OCI-LY7 (cell line): ENCODE results near the gene SLC4A9. TPM values are rescaled to one million over a fixed set of nuclear protein-coding genes. Genes with fewer than 3 reads are reported as not detected.
A peak's percentile ranks its signal among the peaks of the same experiment; 100 is the strongest.

Experiments used
- BruUV-seq: library from RNA; stranded (reverse); fragments of 400-500 nt; replicated peaks from 2 replicates; lab custom pipeline; 2021; lab: Mats Ljungman, UMichigan
- CTCF ChIA-PET: fragments of 300-600 bp; sonication (Branson Sonifier 250); formaldehyde crosslinking; loops from one replicate; lab custom pipeline; 2022; ENCODE audit warnings: antibody characterized with exemption; ENCODE audit not compliant: unreplicated experiment; lab: Charles Lee
- POLR2A ChIA-PET: fragments of 300-600 bp; sonication (Branson Sonifier 250); formaldehyde crosslinking; loops from one replicate; lab custom pipeline; 2022; ENCODE audit warnings: antibody characterized with exemption; lab: Charles Lee
- DNase-seq: peaks from one replicate; pipeline ENCODE4 v3.0.0-alpha.2; 2015; ENCODE audit warnings: low spot score
- H2AFZ ChIP-seq: fragments of 200-600 bp; sonication (generic), shearing (Covaris generic); 2 replicates; pipeline ENCODE4 v1.6.1; 2014; ENCODE audit warnings: mild to moderate bottlenecking, antibody characterized with exemption, low read length, moderate library complexity
- H3K27ac ChIP-seq: fragments of 200-600 bp; sonication (generic); 2 replicates; pipeline ENCODE4 v1.5.1; 2014; ENCODE audit warnings: mixed run types, low read depth, mild to moderate bottlenecking, moderate library complexity, low read length, inconsistent platforms; ENCODE audit not compliant: poor library complexity, severe bottlenecking
- H3K36me3 ChIP-seq: fragments of 200-600 bp; sonication (generic); 2 replicates; pipeline ENCODE4 v1.6.1; 2014; ENCODE audit warnings: mild to moderate bottlenecking, antibody characterized with exemption, low read length, moderate library complexity, mixed read lengths; ENCODE audit not compliant: insufficient read depth
- H3K4me1 ChIP-seq: fragments of 200-600 bp; sonication (generic); 2 replicates; pipeline ENCODE4 v1.5.1; 2014; ENCODE audit warnings: mild to moderate bottlenecking, low read length; ENCODE audit not compliant: insufficient read depth, poor library complexity, severe bottlenecking
- H3K4me2 ChIP-seq: fragments of 200-600 bp; sonication (generic); 2 replicates; pipeline ENCODE4 v1.6.1; 2014; ENCODE audit warnings: mild to moderate bottlenecking, low read length
- H3K4me3 ChIP-seq: fragments of 200-600 bp; sonication (generic); 2 replicates; pipeline ENCODE4 v1.5.1; 2014; ENCODE audit warnings: mild to moderate bottlenecking, low read depth, low read length; ENCODE audit not compliant: poor library complexity, severe bottlenecking
- H3K79me2 ChIP-seq: fragments of 200-600 bp; sonication (generic); 2 replicates; pipeline ENCODE4 v1.6.1; 2016; ENCODE audit warnings: low read depth, mild to moderate bottlenecking, low read length, moderate library complexity, mixed read lengths; ENCODE audit not compliant: insufficient read depth
- H3K9me2 ChIP-seq: fragments of 200-600 bp; sonication (generic); 2 replicates; pipeline ENCODE4 v1.6.1; 2016; ENCODE audit warnings: mild to moderate bottlenecking, low read length, mixed read lengths; ENCODE audit not compliant: insufficient read depth
- H3K9me3 ChIP-seq: fragments of 200-600 bp; sonication (generic); 2 replicates; pipeline ENCODE4 v1.6.1; 2014; ENCODE audit warnings: mild to moderate bottlenecking, mixed run types, low read length, mixed read lengths
- H4K20me1 ChIP-seq: fragments of 200-600 bp; sonication (generic); 2 replicates; pipeline ENCODE4 v1.6.1; 2014; ENCODE audit warnings: mild to moderate bottlenecking, antibody characterized with exemption, low read length, moderate library complexity, mixed read lengths; ENCODE audit not compliant: insufficient read depth
- CTCF ChIP-seq: fragments of 200-600 bp; sonication (generic); conservative IDR thresholded peaks from 2 replicates; pipeline ENCODE4 v1.5.1; 2014; ENCODE audit warnings: mild to moderate bottlenecking, antibody characterized with exemption, low read length, moderate library complexity, mixed read lengths
- EZH2phosphoT487 ChIP-seq: fragments of 200-600 bp; sonication (generic); IDR thresholded peaks from 2 replicates; pipeline ENCODE4 v1.6.1; 2018; ENCODE audit warnings: low read depth, borderline replicate concordance, mild to moderate bottlenecking, mixed run types, antibody characterized with exemption, low read length, moderate library complexity, mixed read lengths
- intact Hi-C: fragments of 100-400 bp; cut with micrococcal nuclease; formaldehyde crosslinking; loops from one replicate; pipeline ENCODE4 v1.10.0; 2022; ENCODE audit not compliant: unreplicated experiment
- total RNA-seq, 2 experiments: library from RNA; depleted of rRNA in 1 of 2; stranded (reverse); fragments of >200 nt in 1 of 2; shearing (Covaris generic) in 1 of 2; gene quantifications; 2 replicates each; pipeline ENCODE4 v1.2.3, GENCODE V29; 2014 to 2022

Gene SLC4A9
- total RNA-seq, 2 experiments from 2014 or later: 0.22 to 2.6 TPM

GRCh38 chr5:140312067-140312790 lies 47.8 kb upstream of the SLC4A9 start:
- Histone ChIP-seq H3K4me2 (no peak overlapping the region), H3K79me2 (no peaks in the 10 kb centered on the region), H2AFZ (peak overlapping the region; percentile 21; the same call in 1 of the 2 replicates), H3K9me2 (no peaks in the 10 kb centered on the region), H3K9me3 (no peaks in the 10 kb centered on the region), H3K4me3 (no peak overlapping the region), H4K20me1 (no peaks in the 10 kb centered on the region), H3K27ac (no peak overlapping the region), H3K4me1 (no peaks in the 10 kb centered on the region), H3K36me3 (no peaks in the 10 kb centered on the region)
- ChIA-PET POLR2A (interaction anchor here (0.6 to 1.5 kb wide), 4 partner anchors 12 to 43 kb away, joined by 3 to 5 read pairs (median 4); partner anchors contain the start of gene HBEGF), CTCF (interaction anchor here (0.5 kb wide), 1 partner anchor 45 kb away, joined by 6 read pairs; no protein-coding TSS in a partner anchor)
- intact Hi-C loops: no loop called here
- no peak for DNase-seq
- TF ChIP-seq CTCF (no peak), EZH2phosphoT487 (no peak)
- no TSS peak for BruUV-seq

- Histone ChIP-seq H2AFZ (no peak overlapping the region), H3K4me3 (no peak overlapping the region), H3K9me2 (no peaks in the 10 kb centered on the region), H3K9me3 (no peaks in the 10 kb centered on the region), H4K20me1 (no peaks in the 10 kb centered on the region), H3K4me2 (no peak overlapping the region), H3K79me2 (no peaks in the 10 kb centered on the region), H3K4me1 (no peaks in the 10 kb centered on the region), H3K27ac (no peak overlapping the region), H3K36me3 (no peaks in the 10 kb centered on the region)
- no TSS peak for BruUV-seq
- intact Hi-C loops: no loop called here
- POLR2A ChIA-PET: interaction anchor here (0.5 kb wide), 1 partner anchor 54 kb away, joined by 5 read pairs; no protein-coding TSS in a partner anchor
- no peak for DNase-seq
- CTCF ChIA-PET: no interaction called here
- TF ChIP-seq EZH2phosphoT487 (no peak), CTCF (no peak)
Measured at GRCh38 chr5:140312791-140313189, 47.2 kb upstream of the SLC4A9 start.

- intact Hi-C loops: no loop called here
- ChIA-PET POLR2A (interaction anchor here (0.7 to 1.1 kb wide), 2 partner anchors 15 to 28 kb away, joined by 3 to 4 read pairs; partner anchors contain the start of genes HBEGF and PFDN1), CTCF (no interaction called here)
- H3K4me1 ChIP-seq: no peaks in the 10 kb centered on the region
- no peaks in the 10 kb centered on the region for H4K20me1 ChIP-seq
- no peak overlapping the region for H3K4me3 ChIP-seq
- H3K4me2 ChIP-seq: no peak overlapping the region
- H2AFZ ChIP-seq: no peak overlapping the region
- H3K79me2 ChIP-seq: no peaks in the 10 kb centered on the region
- no peaks in the 10 kb centered on the region for H3K9me2 ChIP-seq
- no peak for DNase-seq
- no peaks in the 10 kb centered on the region for H3K36me3 ChIP-seq
- H3K27ac ChIP-seq: no peak overlapping the region
- TF ChIP-seq CTCF: no peak
- TF ChIP-seq EZH2phosphoT487: no peak
- no peaks in the 10 kb centered on the region for H3K9me3 ChIP-seq
- no TSS peak for BruUV-seq
Measured at GRCh38 chr5:140317859-140318258, 42.1 kb upstream of the SLC4A9 start.
